ENCODE measurements around the gene BABAM2.
"Not testable (repeated sequence)": the region's sequence is repeated elsewhere in the genome, so short reads cannot be mapped to it uniquely, and the experiment has no call there.

The BABAM2 gene

GRCh38 chr2:27881815-27882583 lies 8.5 kb upstream of the BABAM2 start:
- DNase-seq = peak; percentile 19

- not testable (repeated sequence) for DNase-seq
Measured at GRCh38 chr2:27882584-27882922, 8.0 kb upstream of the BABAM2 start.

GRCh38 chr2:27884601-27885000 lies 5.9 kb upstream of the BABAM2 start:
- no peak for DNase-seq

- peak; percentile 12 for DNase-seq
Measured at GRCh38 chr2:27885234-27885633, 5.3 kb upstream of the BABAM2 start.

GRCh38 chr2:27885661-27886060 lies 4.9 kb upstream of the BABAM2 start:
- DNase-seq = peak; percentile 26

GRCh38 chr2:27886322-27886721 lies 4.2 kb upstream of the BABAM2 start:
- no peak for DNase-seq

GRCh38 chr2:27887111-27887510 lies 3.4 kb upstream of the BABAM2 start:
- DNase-seq = no peak

GRCh38 chr2:27887830-27888229 lies 2.7 kb upstream of the BABAM2 start:
- no peak for DNase-seq

- peak; percentile 75 for DNase-seq
Measured at GRCh38 chr2:27888790-27889189, 1.7 kb upstream of the BABAM2 start.

- DNase-seq = no peak
Measured at GRCh38 chr2:27889774-27890145, 769 bp upstream of the BABAM2 start.

- DNase-seq = peak; percentile 71
Measured at GRCh38 chr2:27890924-27891672, 569 bp downstream of the BABAM2 start.

GRCh38 chr2:27891673-27892105 lies 1.2 kb downstream of the BABAM2 start:
- no peak for DNase-seq

GRCh38 chr2:27893006-27893405 lies 2.5 kb downstream of the BABAM2 start:
- DNase-seq = no peak

GRCh38 chr2:27897717-27898116 lies 7.2 kb downstream of the BABAM2 start:
- DNase-seq = no peak

- DNase-seq = no peak
Measured at GRCh38 chr2:27901234-27901633, 10.7 kb downstream of the BABAM2 start.

GRCh38 chr2:27902098-27902497 lies 11.6 kb downstream of the BABAM2 start:
- DNase-seq = no peak

GRCh38 chr2:27903018-27903417 lies 12.5 kb downstream of the BABAM2 start:
- DNase-seq = no peak

- DNase-seq = peak; percentile 30
Measured at GRCh38 chr2:27903649-27904404, 13.3 kb downstream of the BABAM2 start.

GRCh38 chr2:27904405-27904665 lies 13.8 kb downstream of the BABAM2 start:
- no peak for DNase-seq

GRCh38 chr2:27906074-27906473 lies 15.5 kb downstream of the BABAM2 start:
- DNase-seq = no peak

- DNase-seq = no peak
Measured at GRCh38 chr2:27907547-27907946, 17.0 kb downstream of the BABAM2 start.

GRCh38 chr2:27909901-27910300 lies 19.4 kb downstream of the BABAM2 start:
- no peak for DNase-seq

- DNase-seq = no peak
Measured at GRCh38 chr2:27911458-27912210, 21.1 kb downstream of the BABAM2 start.

Measured in fibroblast of skin of abdomen (primary cell).